ENCODE results near the gene PRDX1.
"Not testable (repeated sequence)": the region's sequence is repeated elsewhere in the genome, so short reads cannot be mapped to it uniquely, and the experiment has no call there.

PRDX1 gene

DNA sequence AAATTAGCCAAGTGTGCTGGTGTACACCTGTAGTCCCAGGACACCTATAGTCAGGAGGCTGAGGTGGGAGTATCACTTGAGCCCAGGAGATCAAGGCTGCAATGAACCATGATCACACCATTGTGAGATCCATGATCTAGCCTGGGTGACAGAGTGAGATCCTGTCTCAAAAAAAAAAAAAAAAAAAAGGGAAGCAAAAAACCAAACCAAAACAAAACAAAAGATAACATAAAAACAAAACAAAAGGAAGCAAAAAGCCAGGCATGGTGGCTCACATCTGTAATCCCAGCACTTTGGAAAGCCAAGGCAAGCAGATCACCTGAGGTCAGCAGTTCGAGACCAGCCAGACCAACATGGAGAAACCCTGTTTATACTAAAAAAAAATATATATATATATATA lies 19.5 kb upstream of the PRDX1 start:
- H3K4me3 ChIP-seq (ENCODE audit: low read depth, low read length) = no peak overlapping the region
- TF ChIP-seq, protein P1, sequence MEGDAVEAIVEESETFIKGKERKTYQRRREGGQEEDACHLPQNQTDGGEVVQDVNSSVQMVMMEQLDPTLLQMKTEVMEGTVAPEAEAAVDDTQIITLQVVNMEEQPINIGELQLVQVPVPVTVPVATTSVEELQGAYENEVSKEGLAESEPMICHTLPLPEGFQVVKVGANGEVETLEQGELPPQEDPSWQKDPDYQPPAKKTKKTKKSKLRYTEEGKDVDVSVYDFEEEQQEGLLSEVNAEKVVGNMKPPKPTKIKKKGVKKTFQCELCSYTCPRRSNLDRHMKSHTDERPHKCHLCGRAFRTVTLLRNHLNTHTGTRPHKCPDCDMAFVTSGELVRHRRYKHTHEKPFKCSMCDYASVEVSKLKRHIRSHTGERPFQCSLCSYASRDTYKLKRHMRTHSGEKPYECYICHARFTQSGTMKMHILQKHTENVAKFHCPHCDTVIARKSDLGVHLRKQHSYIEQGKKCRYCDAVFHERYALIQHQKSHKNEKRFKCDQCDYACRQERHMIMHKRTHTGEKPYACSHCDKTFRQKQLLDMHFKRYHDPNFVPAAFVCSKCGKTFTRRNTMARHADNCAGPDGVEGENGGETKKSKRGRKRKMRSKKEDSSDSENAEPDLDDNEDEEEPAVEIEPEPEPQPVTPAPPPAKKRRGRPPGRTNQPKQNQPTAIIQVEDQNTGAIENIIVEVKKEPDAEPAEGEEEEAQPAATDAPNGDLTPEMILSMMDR (conservative IDR thresholded peaks at IDR 0.05; ENCODE audit: low read depth, low read length) = no peak
- no peak for DNase-seq (ENCODE audit: low read depth)

DNA sequence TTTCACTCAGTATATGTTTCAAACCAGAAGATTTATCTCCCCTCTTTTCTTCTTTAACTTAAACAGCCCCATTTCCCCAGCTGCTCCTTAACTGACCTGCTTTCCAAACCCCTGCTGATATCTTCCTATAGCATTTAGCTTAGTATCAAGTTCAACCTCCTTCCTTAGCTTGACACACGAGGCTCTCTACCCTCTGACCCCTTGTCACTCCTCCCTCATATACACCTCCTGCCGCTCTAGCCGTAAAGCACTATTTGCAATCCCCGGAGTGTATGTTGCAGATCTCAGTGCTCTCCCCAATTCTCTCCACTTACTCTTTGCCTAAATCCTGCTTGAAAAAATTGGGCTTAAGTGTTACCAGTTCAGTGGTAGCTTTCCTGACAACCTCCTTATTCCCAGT lies 15.2 kb upstream of the PRDX1 start:
- TF ChIP-seq, protein P1 (conservative IDR thresholded peaks at IDR 0.05; ENCODE audit: low read depth, low read length) = no peak
- H3K4me3 ChIP-seq (ENCODE audit: low read depth, low read length) = no peak overlapping the region
- no peak for DNase-seq (ENCODE audit: low read depth)

DNA sequence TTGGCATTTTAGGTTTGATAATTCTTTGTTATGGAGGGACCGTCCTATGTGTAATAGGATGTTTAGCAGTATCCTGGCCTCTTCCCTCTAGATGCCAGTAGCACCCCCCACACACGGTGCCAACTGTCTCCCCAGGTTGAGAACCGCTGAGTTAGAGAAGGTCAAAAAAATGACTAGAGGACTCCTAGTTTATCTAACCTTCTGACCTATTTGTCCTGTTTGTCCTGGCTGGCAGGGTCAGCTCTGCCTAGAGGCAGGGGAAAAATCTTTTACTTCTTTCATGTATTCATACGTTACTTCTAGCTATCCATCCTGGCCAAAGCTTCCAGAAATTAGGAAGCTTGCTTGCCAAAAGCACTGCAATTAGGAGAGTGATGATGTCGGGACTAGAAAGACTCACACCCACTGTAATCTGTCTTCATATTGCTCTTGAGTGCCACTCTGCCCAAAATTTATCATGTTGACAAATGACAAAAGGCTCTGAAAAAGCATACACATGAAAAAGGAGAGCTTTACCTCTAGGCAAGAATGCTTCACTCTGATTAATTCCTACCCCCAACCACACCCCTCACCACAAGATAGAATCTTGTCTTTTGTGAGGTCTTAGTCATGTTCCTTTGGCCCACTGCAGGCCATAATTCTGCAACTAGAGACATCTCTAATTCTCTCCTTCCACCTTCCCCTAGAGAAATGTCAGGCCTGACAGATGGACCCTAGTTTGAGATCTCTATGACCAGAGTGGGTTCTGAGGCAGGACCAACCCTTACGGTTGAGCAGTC lies 14.5 kb upstream of the PRDX1 start:
- no peak overlapping the region for H3K4me3 ChIP-seq (ENCODE audit: low read depth, low read length)
- TF ChIP-seq, protein P1 (conservative IDR thresholded peaks at IDR 0.05; ENCODE audit: low read depth, low read length) = no peak
- DNase-seq (ENCODE audit: low read depth) = no peak

DNA sequence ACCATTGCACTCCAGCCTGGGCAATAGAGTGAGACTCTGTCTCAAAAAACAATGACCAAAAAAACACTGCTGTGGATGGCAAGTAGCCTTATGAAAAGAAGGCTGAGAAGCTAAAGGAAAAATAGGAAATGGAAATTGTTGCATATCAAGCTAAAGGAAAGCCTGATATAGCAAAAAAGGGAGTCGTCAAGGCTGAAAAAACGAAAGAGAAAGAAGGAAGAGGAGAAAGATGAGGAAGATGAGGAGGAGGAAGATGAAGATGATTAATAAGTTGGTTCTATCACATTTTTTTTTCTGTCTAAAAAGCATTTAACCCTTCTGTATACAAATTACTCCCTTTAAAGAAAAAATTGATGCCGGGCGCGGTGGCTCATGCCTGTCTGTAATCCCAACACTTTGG lies 10.2 kb upstream of the PRDX1 start:
- TF ChIP-seq, protein P1 (conservative IDR thresholded peaks at IDR 0.05; ENCODE audit: low read depth, low read length) = no peak
- no peak for DNase-seq (ENCODE audit: low read depth)
- H3K4me3 ChIP-seq (ENCODE audit: low read depth, low read length) = no peak overlapping the region

GRCh38 chr1:45530632-45531135 lies 9.0 kb upstream of the PRDX1 start:
- no peak for DNase-seq (ENCODE audit: low read depth)

GRCh38 chr1:45526135-45526644 lies 4.5 kb upstream of the PRDX1 start:
- H3K4me3 ChIP-seq (ENCODE audit: low read depth, low read length) = no peak overlapping the region
- DNase-seq (ENCODE audit: low read depth) = no peak
- TF ChIP-seq, protein P1 (conservative IDR thresholded peaks at IDR 0.05; ENCODE audit: low read depth, low read length) = no peak

More at GRCh38 chr1:45530632-45531135, 9.0 kb upstream of the PRDX1 start:
- H3K4me3 ChIP-seq (ENCODE audit: low read depth, low read length) = no peak overlapping the region
- TF ChIP-seq, protein P1 (conservative IDR thresholded peaks at IDR 0.05; ENCODE audit: low read depth, low read length) = no peak

- H3K4me3 ChIP-seq (ENCODE audit: low read depth, low read length); DNase-seq (ENCODE audit: low read depth): not testable (repeated sequence)
Measured at GRCh38 chr1:45523975-45524374, 2.3 kb upstream of the PRDX1 start.

- not testable (repeated sequence) for DNase-seq (ENCODE audit: low read depth); H3K4me3 ChIP-seq (ENCODE audit: low read depth, low read length)
Measured at GRCh38 chr1:45523516-45523915, 1.8 kb upstream of the PRDX1 start.

Measured in choroid plexus epithelial cell (primary cell).